HG03139 (cell line): ENCODE measurements around the gene SRC.

ENCODE experiments used
- ATAC-seq: cut with Tn5 transposase; IDR thresholded peaks from one replicate; pipeline ENCODE4 v1.9.1; 2021; ENCODE audit not compliant: unreplicated experiment

SRC gene

GRCh38 chr20:37315021-37315451 lies 30.9 kb upstream of the SRC start:
- no peak for ATAC-seq

- peak; percentile 31 for ATAC-seq
Measured at GRCh38 chr20:37315452-37316110, 30.4 kb upstream of the SRC start.

- peak; percentile 60 for ATAC-seq
Measured at GRCh38 chr20:37316116-37316774, 29.7 kb upstream of the SRC start.

- ATAC-seq, result no peak
Measured at GRCh38 chr20:37316775-37317170, 29.2 kb upstream of the SRC start.

GRCh38 chr20:37317316-37317715 lies 28.6 kb upstream of the SRC start:
- ATAC-seq, result no peak

- ATAC-seq, result no peak
Measured at GRCh38 chr20:37317994-37318640, 27.8 kb upstream of the SRC start.

GRCh38 chr20:37319151-37319671 lies 26.7 kb upstream of the SRC start:
- ATAC-seq, result no peak

GRCh38 chr20:37323985-37324384 lies 22.0 kb upstream of the SRC start:
- ATAC-seq, result no peak

- ATAC-seq, result no peak
Measured at GRCh38 chr20:37325206-37325605, 20.7 kb upstream of the SRC start.

GRCh38 chr20:37326666-37327065 lies 19.3 kb upstream of the SRC start:
- ATAC-seq, result no peak

- no peak for ATAC-seq
Measured at GRCh38 chr20:37327748-37328147, 18.2 kb upstream of the SRC start.

- ATAC-seq, result no peak
Measured at GRCh38 chr20:37328149-37328945, 17.6 kb upstream of the SRC start.

- ATAC-seq, result no peak
Measured at GRCh38 chr20:37329481-37330165, 16.3 kb upstream of the SRC start.

- ATAC-seq, result no peak
Measured at GRCh38 chr20:37330316-37330715, 15.6 kb upstream of the SRC start.

- ATAC-seq, result no peak
Measured at GRCh38 chr20:37331060-37331857, 14.7 kb upstream of the SRC start.

- ATAC-seq, result no peak
Measured at GRCh38 chr20:37333130-37333847, 12.7 kb upstream of the SRC start.

GRCh38 chr20:37333848-37334318 lies 12.1 kb upstream of the SRC start:
- no peak for ATAC-seq

GRCh38 chr20:37334450-37334849 lies 11.5 kb upstream of the SRC start:
- no peak for ATAC-seq
